Nephron progenitor cell (in vitro differentiated cells): Measurements from ENCODE around the gene IL22RA1.

Experiments
- DNase-seq: peaks from one replicate; pipeline ENCODE4 v3.0.0; 2021
- H3K27ac Mint-ChIP-seq: 2 replicates; pipeline ENCODE4 v1.8.0; 2021; ENCODE audit warnings: mild to moderate bottlenecking, moderate library complexity, mixed read lengths
- H3K27me3 Mint-ChIP-seq: 2 replicates; pipeline ENCODE4 v1.8.0; 2021; ENCODE audit warnings: mild to moderate bottlenecking, low read depth, mixed read lengths; ENCODE audit not compliant: poor library complexity
- H3K36me3 Mint-ChIP-seq: 2 replicates; pipeline ENCODE4 v1.8.0; 2021; ENCODE audit warnings: low read depth, mixed read lengths
- H3K4me1 Mint-ChIP-seq: 2 replicates; pipeline ENCODE4 v1.8.0; 2021; ENCODE audit warnings: mixed read lengths
- H3K4me3 Mint-ChIP-seq: 2 replicates; pipeline ENCODE4 v1.8.0; 2021; ENCODE audit warnings: mild to moderate bottlenecking, moderate library complexity, mixed read lengths
- H3K9me3 Mint-ChIP-seq: 2 replicates; pipeline ENCODE4 v1.8.0; 2021; ENCODE audit warnings: mild to moderate bottlenecking, moderate library complexity, mixed read lengths
- TF ChIP-seq, protein P1 (sequence below): fragments of 200-600 bp; sonication (generic); IDR thresholded peaks from 2 replicates; pipeline ENCODE4 v1.5.0; 2021; ENCODE audit warnings: antibody characterized with exemption

Gene IL22RA1

DNA sequence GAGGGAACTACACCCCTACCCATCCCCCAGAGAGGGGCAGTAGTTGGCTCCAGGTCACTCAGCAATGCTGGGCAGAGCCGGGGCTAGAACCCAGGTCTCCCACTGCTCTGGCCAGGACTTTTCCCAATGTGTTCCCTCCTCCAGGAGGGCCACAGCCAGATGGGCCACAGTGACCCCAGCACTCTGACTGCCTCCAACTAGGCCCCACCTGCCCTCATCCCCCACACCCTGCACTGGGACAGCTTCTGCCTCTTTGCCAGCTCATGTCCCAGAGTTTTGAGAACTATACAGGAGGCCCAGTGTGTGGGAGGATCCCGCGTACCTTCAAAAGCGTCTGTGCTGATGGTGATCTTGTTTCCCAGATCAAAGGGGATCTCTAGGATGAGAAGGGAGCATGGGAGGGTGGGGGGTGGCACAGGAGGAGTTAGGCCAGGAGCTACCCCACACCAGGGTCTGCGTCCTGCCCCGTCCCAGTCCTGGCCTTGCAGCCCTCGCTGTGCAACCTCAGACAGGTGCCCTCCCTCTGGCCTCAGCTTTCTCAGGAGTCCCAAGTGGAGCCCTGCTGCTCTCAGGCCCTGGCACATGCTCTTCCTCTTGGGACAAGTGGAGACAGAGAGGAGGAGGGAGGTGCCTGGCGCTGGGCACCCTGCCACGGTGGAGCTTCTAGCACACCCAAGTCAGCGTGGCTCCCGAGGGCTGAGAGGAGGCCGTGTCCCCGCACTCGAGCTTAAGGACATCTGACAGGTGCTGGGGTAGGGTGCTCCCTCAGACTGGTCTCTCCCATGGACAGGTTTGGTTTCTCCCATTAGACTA lies 53.0 kb downstream of the IL22RA1 start:
- Mint-ChIP-seq H3K27ac (no peak overlapping the region), H3K9me3 (no peaks in the 10 kb centered on the region), H3K4me1 (peaks cover 42% of the 10 kb centered on the region), H3K27me3 (peaks cover 7% of the 10 kb centered on the region), H3K36me3 (no peaks in the 10 kb centered on the region), H3K4me3 (no peak overlapping the region)
- DNase-seq, result no peak
- TF ChIP-seq, protein P1, sequence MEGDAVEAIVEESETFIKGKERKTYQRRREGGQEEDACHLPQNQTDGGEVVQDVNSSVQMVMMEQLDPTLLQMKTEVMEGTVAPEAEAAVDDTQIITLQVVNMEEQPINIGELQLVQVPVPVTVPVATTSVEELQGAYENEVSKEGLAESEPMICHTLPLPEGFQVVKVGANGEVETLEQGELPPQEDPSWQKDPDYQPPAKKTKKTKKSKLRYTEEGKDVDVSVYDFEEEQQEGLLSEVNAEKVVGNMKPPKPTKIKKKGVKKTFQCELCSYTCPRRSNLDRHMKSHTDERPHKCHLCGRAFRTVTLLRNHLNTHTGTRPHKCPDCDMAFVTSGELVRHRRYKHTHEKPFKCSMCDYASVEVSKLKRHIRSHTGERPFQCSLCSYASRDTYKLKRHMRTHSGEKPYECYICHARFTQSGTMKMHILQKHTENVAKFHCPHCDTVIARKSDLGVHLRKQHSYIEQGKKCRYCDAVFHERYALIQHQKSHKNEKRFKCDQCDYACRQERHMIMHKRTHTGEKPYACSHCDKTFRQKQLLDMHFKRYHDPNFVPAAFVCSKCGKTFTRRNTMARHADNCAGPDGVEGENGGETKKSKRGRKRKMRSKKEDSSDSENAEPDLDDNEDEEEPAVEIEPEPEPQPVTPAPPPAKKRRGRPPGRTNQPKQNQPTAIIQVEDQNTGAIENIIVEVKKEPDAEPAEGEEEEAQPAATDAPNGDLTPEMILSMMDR, result no peak

DNA sequence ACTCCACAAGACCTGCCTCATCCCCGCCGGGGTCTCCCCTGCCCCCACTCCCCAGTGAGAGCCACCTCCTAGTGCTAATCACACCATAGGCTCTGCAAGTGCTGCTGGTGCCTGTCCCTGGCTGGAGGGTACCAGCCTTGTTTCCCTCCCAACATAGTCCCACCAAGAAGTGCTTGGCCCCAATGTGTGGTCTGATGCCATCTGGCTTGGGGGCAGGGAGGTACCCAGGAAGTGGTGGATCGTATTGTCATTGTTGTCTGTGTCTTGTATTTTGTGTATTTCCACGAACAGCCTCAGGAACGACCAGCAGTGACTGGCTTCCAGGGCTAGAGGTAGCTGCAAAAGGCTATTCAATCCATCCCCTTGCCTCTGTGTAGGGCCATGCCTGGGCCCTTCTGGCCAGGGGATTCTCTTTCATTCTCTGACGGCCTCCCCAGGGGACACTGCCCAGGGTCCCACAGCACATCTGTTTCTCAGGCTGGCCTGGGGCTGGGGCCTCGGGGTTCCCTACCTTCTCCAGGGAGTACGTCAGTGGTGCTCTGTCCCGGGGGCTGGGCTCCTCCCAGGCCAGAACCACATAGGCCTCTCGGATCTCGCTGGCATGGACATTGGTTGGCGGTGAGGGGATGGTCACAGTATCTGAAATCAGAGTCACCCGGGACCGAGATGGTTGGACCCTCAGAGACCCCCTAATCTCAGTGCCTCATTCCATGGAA lies 53.8 kb downstream of the IL22RA1 start:
- Mint-ChIP-seq H3K9me3 (no peaks in the 10 kb centered on the region), H3K27me3 (peaks cover 7% of the 10 kb centered on the region), H3K27ac (peak overlapping the region; percentile 49), H3K4me3 (no peak overlapping the region), H3K4me1 (peaks cover 38% of the 10 kb centered on the region), H3K36me3 (no peaks in the 10 kb centered on the region)
- no peak for DNase-seq
- TF ChIP-seq, protein P1, result no peak

DNA sequence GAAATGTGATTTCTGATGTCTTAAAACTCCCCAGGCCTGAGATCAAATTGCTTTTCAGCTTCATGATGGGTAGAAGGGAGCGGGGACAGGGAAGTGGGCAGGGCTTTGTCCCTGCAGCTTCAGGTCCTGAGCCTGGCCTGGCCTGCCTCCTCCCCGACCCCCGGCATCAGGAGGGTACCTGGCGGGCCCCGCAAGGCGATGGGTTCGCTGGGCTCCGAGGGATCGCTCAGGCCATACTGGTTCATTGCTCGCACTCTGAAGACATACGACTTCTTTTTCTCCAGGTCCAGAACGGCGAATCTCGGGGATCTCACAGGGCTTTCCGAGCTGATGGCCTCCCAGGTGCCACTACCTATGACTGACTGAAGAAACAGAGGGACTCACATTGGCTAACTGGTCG lies 56.5 kb downstream of the IL22RA1 start:
- Mint-ChIP-seq H3K27ac (no peak overlapping the region), H3K9me3 (no peaks in the 10 kb centered on the region), H3K27me3 (peaks cover 10% of the 10 kb centered on the region), H3K4me1 (peaks cover 27% of the 10 kb centered on the region), H3K4me3 (no peak overlapping the region), H3K36me3 (no peaks in the 10 kb centered on the region)
- no peak for DNase-seq
- TF ChIP-seq, protein P1, result no peak

DNA sequence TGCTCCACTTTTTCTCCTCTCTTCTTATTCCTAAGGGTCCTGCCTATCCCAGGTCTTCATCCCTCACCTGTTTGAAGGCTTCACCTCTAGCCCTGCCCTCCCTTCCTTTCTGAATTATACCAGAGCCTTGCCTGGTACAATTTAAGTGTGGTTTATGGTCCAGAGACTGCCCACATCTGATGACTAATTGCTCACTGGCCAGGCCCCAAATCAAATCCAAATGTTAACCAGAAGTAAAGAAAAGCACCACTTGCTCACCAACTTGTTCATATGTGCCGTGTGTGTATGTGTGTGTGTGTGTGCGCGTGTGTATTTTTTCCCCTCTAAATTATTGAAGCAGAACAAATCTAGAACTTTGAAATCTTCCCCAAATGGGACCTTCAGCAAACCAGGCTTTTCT lies 57.4 kb downstream of the IL22RA1 start:
- Mint-ChIP-seq H3K27me3 (peaks cover 13% of the 10 kb centered on the region), H3K4me3 (no peak overlapping the region), H3K4me1 (peaks cover 20% of the 10 kb centered on the region), H3K9me3 (no peaks in the 10 kb centered on the region), H3K27ac (no peak overlapping the region), H3K36me3 (no peaks in the 10 kb centered on the region)
- no peak for DNase-seq
- TF ChIP-seq, protein P1, result no peak

DNA sequence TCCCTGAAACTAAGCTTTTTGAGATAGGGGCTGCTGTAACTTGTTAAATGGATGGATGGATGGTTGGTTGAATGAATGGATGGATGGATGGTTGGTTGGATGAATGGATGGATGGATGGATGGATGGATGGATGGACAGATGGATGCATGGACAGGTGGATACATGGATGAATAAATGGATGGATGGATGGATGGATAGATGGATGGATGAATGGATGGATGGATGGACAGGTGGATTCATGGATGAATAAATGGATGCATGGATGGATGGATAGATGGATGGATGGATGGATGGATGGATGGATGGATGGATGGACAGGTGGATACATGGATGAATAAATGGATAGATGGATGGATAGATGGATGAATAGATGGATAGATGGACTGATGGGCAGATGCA lies 57.9 kb downstream of the IL22RA1 start:
- Mint-ChIP-seq H3K9me3 (no peaks in the 10 kb centered on the region), H3K4me1 (peaks cover 14% of the 10 kb centered on the region), H3K4me3 (peak overlapping the region; percentile 5), H3K27me3 (peaks cover 16% of the 10 kb centered on the region), H3K36me3 (no peaks in the 10 kb centered on the region), H3K27ac (no peak overlapping the region)
- no peak for DNase-seq
- TF ChIP-seq, protein P1, result no peak
